NT2/D1 (cell line): ENCODE results near the gene SLC16A4.
A peak's percentile ranks its signal among the peaks of the same experiment; 100 is the strongest.

Source experiments
- SUZ12 ChIP-seq: IDR thresholded peaks from 2 replicates; pipeline ENCODE4 v1.6.1; 2011; ENCODE audit not compliant: insufficient read length, insufficient read depth; ENCODE audit errors: extremely low read depth
- YY1 ChIP-seq: IDR thresholded peaks from 2 replicates; pipeline ENCODE4 v1.6.1; 2011; ENCODE audit not compliant: insufficient read length, insufficient read depth
- ZNF274 ChIP-seq: IDR thresholded peaks from 2 replicates; pipeline ENCODE4 v1.6.1; 2011; ENCODE audit warnings: mild to moderate bottlenecking, low read depth, low read length

DNA sequence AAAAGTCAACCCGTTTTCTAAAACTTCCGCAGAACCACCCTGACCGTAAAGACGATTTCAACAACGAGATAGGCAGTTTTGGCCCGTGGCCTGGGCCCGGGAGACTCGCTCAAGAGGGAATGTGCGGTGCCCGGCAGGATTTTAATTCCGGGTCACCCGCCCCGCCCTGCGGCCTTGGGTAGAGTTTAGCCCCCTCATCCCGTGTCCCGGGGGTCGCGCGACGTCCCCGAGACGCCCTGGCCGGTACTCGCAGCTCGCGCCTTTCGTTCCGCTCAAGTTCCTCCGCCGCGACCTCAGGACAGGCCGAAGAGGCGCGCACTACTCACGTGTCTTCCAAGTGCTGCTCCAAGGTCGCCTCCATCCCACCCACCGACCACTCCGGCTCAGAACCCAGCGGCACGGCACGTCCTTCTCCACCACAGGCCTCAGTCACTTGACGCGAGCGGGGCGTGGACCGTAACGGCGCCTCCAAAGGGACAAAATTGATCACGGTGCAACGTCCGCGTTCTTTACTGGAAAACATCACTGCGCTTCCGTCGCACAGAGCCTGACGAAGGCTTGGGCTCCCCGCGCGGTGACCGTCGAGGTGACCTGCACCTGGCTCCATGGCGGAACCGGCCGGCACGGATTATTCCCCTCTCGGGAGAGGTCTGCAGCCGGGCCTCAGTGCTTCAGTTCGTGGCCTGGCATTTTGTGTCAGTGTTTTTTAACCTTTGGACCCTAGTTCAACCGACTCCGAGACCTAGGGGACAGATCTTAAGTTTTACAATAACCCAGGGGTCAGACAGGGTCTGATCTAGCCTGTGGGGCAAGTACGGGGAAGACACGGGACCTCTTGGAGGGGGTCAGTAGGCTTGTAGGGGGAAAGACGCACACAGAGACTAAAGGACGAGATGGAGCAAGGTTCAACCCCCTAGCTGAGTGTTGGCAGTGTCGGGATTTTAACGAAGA is 16.7 kb upstream of the SLC16A4 start, which contains the start of gene LAMTOR5:
- TF ChIP-seq ZNF274 = no peak
- peak; percentile 15 for TF ChIP-seq YY1
- TF ChIP-seq SUZ12 = no peak
